Gastroesophageal sphincter (tissue), 4 donors: Measurements from ENCODE around the gene ADAMTS17. TPM values are rescaled to one million over a fixed set of nuclear protein-coding genes. Genes with fewer than 3 reads are reported as not detected.

ENCODE experiments used
- ATAC-seq: fragments of 150-250 bp; one replicate; pipeline ENCODE4 v1.9.1; 2016; ENCODE audit warnings: mild to moderate bottlenecking, moderate library complexity
- H3K27ac ChIP-seq, 4 donors: fragments of 200-600 bp; sonication (generic) in 3 of 4; 1 replicate in 3 of 4; 2 replicates in 1 of 4; pipeline ENCODE4 v1.5.1; 2016 to 2019
- H3K27me3 ChIP-seq: fragments of 200-600 bp; sonication (generic); one replicate; pipeline ENCODE4 v1.5.1; 2019
- H3K36me3 ChIP-seq, 2 donors: fragments of 200-600 bp; sonication (generic); one replicate each; pipeline ENCODE4 v1.5.1; 2019; ENCODE audit warnings: control low read depth in 1 of 2
- H3K4me1 ChIP-seq, 3 donors: fragments of 200-600 bp; sonication (generic); 1 replicate in 2 of 3; 2 replicates in 1 of 3; pipeline ENCODE4 v1.5.1; 2016 to 2019; ENCODE audit warnings: control low read depth in 2 of 3
- H3K4me3 ChIP-seq, 2 donors: fragments of 200-600 bp; sonication (generic); one replicate each; pipeline ENCODE4 v1.5.1; 2019; ENCODE audit warnings: mild to moderate bottlenecking in 1 of 2, moderate library complexity in 1 of 2
- H3K9me3 ChIP-seq, 3 donors: fragments of 200-600 bp; sonication (generic); one replicate each; pipeline ENCODE4 v1.5.1; 2017 to 2019; ENCODE audit warnings: control low read depth in 2 of 3
- EP300 ChIP-seq: sonication (generic); formaldehyde crosslinking; IDR thresholded peaks from one replicate; pipeline ENCODE4 v1.6.1; 2017; ENCODE audit warnings: antibody characterized with exemption, mild to moderate bottlenecking
- POLR2A ChIP-seq, 2 donors: fragments of 450-650 bp; IDR thresholded peaks; one replicate each; pipeline ENCODE4 v1.6.1; 2017; ENCODE audit warnings: antibody characterized with exemption in 2 of 2, mild to moderate bottlenecking in 2 of 2, moderate library complexity in 1 of 2
- POLR2AphosphoS5 ChIP-seq: sonication (generic); formaldehyde crosslinking; IDR thresholded peaks from one replicate; pipeline ENCODE4 v1.6.1; 2017; ENCODE audit warnings: antibody characterized with exemption
- WGBS, 2 donors: methylation state at CpG; one replicate each; pipeline ENCODE4 v1.1.5; 2018; ENCODE audit warnings: low coverage in 1 of 2; 5-methylcytosine and 5-hydroxymethylcytosine counted together
- total RNA-seq, 4 donors: library from RNA; depleted of rRNA; stranded (reverse); fragments of >200 nt; gene quantifications; one replicate each; pipeline ENCODE4 v1.1.0, GENCODE V29; 2016
- TF ChIP-seq, protein P1 (sequence below), 4 experiments: fragments of 200-600 bp in 2 of 4; fragments of 450-650 bp in 2 of 4; sonication (generic) in 1 of 4; IDR thresholded peaks; one replicate each; pipeline ENCODE4 v1.5.1; 2017 to 2019; ENCODE audit warnings: antibody characterized with exemption in 4 of 4, mild to moderate bottlenecking in 2 of 4, moderate library complexity in 2 of 4

The ADAMTS17 gene
- total RNA-seq, 4 donors from 2014 or later = 4.9 to 14.0 (median 11.3) TPM

DNA sequence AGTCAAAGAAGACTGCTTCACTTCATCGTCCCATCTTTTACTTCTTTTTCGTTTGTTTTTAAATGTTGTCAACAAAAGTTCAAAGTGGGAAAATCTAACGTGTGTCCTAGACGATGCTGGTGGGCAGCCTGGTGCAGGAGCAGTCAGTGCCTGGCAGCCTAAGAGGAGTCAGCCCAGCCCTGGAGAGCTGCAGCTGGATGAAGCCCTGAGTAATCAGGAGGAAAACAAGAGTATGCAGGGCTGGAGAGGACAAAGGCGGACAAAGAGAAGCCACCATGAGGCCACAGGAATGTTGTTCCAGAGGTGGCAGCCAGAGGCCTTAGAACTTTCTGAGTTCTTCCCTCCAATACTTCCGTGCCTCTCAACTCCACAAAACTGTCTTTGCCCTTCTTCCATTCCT is 5.7 kb downstream of the ADAMTS17 start:
- Histone ChIP-seq H3K36me3 (peaks cover 0 to under 1% of the 10 kb centered on the region in 2 donors), H3K4me3 (no peak overlapping the region), H3K27ac (no peak overlapping the region), H3K27me3 (no peaks in the 10 kb centered on the region), H3K9me3 (no peaks in the 10 kb centered on the region), H3K4me1 (peaks cover 0 to 45% (median 7%) of the 10 kb centered on the region in 3 donors)
- no peak for TF ChIP-seq EP300
- TF ChIP-seq, protein P1, sequence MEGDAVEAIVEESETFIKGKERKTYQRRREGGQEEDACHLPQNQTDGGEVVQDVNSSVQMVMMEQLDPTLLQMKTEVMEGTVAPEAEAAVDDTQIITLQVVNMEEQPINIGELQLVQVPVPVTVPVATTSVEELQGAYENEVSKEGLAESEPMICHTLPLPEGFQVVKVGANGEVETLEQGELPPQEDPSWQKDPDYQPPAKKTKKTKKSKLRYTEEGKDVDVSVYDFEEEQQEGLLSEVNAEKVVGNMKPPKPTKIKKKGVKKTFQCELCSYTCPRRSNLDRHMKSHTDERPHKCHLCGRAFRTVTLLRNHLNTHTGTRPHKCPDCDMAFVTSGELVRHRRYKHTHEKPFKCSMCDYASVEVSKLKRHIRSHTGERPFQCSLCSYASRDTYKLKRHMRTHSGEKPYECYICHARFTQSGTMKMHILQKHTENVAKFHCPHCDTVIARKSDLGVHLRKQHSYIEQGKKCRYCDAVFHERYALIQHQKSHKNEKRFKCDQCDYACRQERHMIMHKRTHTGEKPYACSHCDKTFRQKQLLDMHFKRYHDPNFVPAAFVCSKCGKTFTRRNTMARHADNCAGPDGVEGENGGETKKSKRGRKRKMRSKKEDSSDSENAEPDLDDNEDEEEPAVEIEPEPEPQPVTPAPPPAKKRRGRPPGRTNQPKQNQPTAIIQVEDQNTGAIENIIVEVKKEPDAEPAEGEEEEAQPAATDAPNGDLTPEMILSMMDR (IDR thresholded peaks at IDR 0.05) = peak in 1 of 4 experiments; percentile 13
- 43 to 68% methylated on average over 3 to 4 of the region's 6 CpGs for WGBS, 2 donors
- ATAC-seq = no peak

DNA sequence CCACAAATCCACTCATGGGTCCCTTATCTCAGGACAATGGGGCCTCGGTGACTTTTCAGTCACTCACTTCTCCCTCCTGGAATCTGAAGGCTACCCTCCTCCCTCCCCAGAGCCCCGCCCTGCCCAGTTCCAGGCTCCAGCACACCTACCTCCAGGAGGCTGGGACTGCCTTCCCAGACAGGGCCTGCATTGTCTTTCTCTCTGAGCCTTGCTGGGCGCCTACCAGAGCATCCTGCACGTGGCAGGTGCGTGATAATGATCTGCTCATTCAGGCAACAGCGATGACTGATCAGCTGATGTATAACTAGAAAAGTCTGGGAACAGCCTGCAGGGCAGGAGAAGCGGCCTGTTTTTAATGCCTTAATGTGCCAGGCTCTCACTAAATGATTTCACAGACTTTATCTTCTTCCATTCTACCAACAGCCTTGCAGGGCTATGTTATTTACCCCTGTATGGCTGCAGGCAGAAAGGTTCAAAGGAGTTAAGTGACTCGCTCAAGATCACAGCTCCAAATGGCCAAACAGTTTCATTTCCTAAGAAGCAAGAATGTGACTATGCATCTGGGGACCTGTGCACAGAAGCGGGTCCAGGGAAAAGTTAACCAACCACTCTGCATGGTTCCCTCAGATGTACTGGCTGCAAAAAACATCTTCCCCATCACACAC is 6.3 kb downstream of the ADAMTS17 start:
- WGBS, 2 donors = 76 to 88% methylated on average over 7 of the region's 9 CpGs
- no peak for TF ChIP-seq POLR2A (IDR thresholded peaks at IDR 0.05)
- TF ChIP-seq, protein P1 (IDR thresholded peaks at IDR 0.05) = no peak
- Histone ChIP-seq H3K36me3 (peaks cover 0 to 5% of the 10 kb centered on the region in 2 donors), H3K27ac (no peak overlapping the region), H3K4me3 (no peak overlapping the region), H3K9me3 (no peaks in the 10 kb centered on the region), H3K27me3 (no peaks in the 10 kb centered on the region), H3K4me1 (peaks cover 0 to 39% (median 3%) of the 10 kb centered on the region in 3 donors)
- ATAC-seq = no peak

DNA sequence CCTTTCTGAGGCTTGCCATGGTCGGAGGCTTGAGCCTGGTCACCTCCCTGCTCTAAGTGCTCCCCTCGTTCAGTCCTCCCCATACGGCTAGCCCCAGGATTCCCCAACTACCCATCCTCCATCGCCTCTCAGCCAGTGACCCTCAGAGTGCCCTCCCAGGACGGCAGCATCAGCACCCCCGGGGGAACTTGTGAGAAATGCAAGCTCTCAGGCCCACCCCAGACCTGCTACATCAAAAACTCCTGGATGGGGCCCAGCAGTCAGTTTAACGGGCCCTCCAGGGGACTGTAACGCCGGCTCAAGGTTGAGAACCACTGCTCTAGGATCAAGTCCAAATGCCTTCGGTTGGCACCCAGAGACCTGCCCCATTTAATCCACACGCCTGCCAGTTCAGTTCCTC is 6.9 kb downstream of the ADAMTS17 start:
- WGBS, 2 donors = 77% methylated on average over 6 of the region's 11 CpGs; no CpG with 5 or more reads in 1 of the 2 donors
- no peak for TF ChIP-seq POLR2AphosphoS5
- TF ChIP-seq POLR2A (IDR thresholded peaks at IDR 0.05) = no peak
- TF ChIP-seq, protein P1 (IDR thresholded peaks at IDR 0.05) = no peak
- no peak for TF ChIP-seq EP300

DNA sequence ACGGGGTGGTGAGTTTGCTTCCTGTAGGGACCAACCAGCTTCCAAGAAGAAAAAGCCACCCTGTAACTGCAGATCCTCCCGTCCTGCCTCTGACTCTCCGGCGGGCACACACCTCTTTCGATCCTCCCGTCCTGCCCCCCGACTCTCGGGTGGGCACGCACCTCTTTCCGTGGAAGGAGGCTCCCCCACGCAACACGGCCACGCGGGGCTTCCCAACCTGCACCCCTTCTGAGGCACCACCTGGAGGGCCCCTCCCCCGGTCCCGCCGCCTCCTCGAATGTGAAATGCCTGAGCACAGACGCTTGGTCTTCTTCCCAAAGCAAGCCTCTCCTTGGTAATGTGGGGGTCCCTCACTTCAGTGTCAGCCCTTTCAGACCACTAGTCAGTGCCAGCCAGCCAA is 7.3 kb downstream of the ADAMTS17 start:
- peaks cover 0 to 11% of the 10 kb centered on the region in 2 donors for H3K36me3 ChIP-seq
- WGBS, 2 donors = 92% methylated on average over 16 of the region's 19 CpGs; no CpG with 5 or more reads in 1 of the 2 donors
- no peak for ATAC-seq

More for the DNA sequence above, 6.9 kb downstream of the ADAMTS17 start:
- no peak for ATAC-seq
- no peaks in the 10 kb centered on the region for H3K27me3 ChIP-seq
- H3K36me3 ChIP-seq = peaks cover 0 to 6% of the 10 kb centered on the region in 2 donors
- H3K27ac ChIP-seq = no peak overlapping the region
- no peaks in the 10 kb centered on the region for H3K9me3 ChIP-seq
- H3K4me1 ChIP-seq = peaks cover 0 to 34% (median 3%) of the 10 kb centered on the region in 3 donors
- no peak overlapping the region for H3K4me3 ChIP-seq

DNA sequence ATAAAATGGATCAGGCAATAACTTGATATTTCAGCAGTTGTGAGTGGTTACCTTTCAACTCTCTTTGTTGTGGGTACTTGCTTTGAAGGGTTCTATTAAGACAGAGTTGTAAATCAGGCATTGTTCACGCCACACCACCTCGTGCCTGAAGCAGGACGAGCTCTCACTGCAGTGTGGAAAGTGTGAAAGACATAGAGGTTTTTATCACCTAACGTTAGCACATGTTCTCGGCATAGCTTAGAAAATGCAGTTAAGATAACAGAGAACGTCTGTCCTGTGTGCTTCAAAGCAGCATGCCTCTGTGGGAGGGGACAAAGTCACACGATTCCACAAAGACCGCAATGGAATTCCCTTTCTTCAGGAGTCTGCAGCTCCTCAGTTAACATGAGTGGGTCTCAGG is 7.8 kb downstream of the ADAMTS17 start:
- peaks cover 0 to 26% (median 3%) of the 10 kb centered on the region in 3 donors for H3K4me1 ChIP-seq
- peaks cover 0 to 14% of the 10 kb centered on the region in 2 donors for H3K36me3 ChIP-seq
- no peak overlapping the region for H3K4me3 ChIP-seq
- no peaks in the 10 kb centered on the region for H3K9me3 ChIP-seq
- ATAC-seq = no peak
- TF ChIP-seq POLR2AphosphoS5 = no peak
- TF ChIP-seq, protein P1 (IDR thresholded peaks at IDR 0.05) = no peak
- no peak for TF ChIP-seq POLR2A (IDR thresholded peaks at IDR 0.05)
- no peak for TF ChIP-seq EP300
- no peak overlapping the region for H3K27ac ChIP-seq
- no peaks in the 10 kb centered on the region for H3K27me3 ChIP-seq
- WGBS, 2 donors = 67 to 79% methylated on average over 6 to 8 of the region's 8 CpGs

More for the DNA sequence above, 7.3 kb downstream of the ADAMTS17 start:
- Histone ChIP-seq H3K9me3 (no peaks in the 10 kb centered on the region), H3K27me3 (no peaks in the 10 kb centered on the region), H3K27ac (no peak overlapping the region), H3K4me3 (no peak overlapping the region), H3K4me1 (peaks cover 0 to 30% (median 3%) of the 10 kb centered on the region in 3 donors)
- TF ChIP-seq EP300 = no peak
